PC-3 (cell line): ENCODE data around the gene RND1. TPM values are rescaled to one million over a fixed set of nuclear protein-coding genes. Genes with fewer than 3 reads are reported as not detected.
A peak's percentile ranks its signal among the peaks of the same experiment; 100 is the strongest.

Source experiments
- ATAC-seq: fragments of 200-7000 bp; cut with Tn5 transposase; 2 replicates; pipeline ENCODE4 v1.9.1; 2020; ENCODE audit warnings: mild to moderate bottlenecking, moderate library complexity
- BruUV-seq: library from RNA; stranded (reverse); fragments of 400-500 nt; replicated peaks from 2 replicates; lab custom pipeline; 2021; lab: Mats Ljungman, UMichigan
- CTCF ChIA-PET: fragments of 300-600 bp; sonication (Branson Sonifier 250); formaldehyde crosslinking; loops from one replicate; lab custom pipeline; 2022; ENCODE audit warnings: antibody characterized with exemption; lab: Charles Lee
- POLR2A ChIA-PET: fragments of 300-600 bp; sonication (Branson Sonifier 250); formaldehyde crosslinking; loops from one replicate; lab custom pipeline; 2022; ENCODE audit warnings: antibody characterized with exemption; ENCODE audit not compliant: unreplicated experiment; lab: Charles Lee
- DNase-seq: peaks from one replicate; pipeline ENCODE4 v3.0.0-alpha.2; 2015
- H2AFZ ChIP-seq: fragments of 300-600 bp; sonication (generic); 2 replicates; pipeline ENCODE4 v1.6.0; 2016; ENCODE audit warnings: antibody characterized with exemption, low read length
- H3F3A ChIP-seq: fragments of 300-600 bp; sonication (generic); one replicate; pipeline ENCODE4 v1.6.0; 2017; ENCODE audit warnings: antibody characterized with exemption, low read length, control low read depth, mild to moderate bottlenecking; ENCODE audit not compliant: unreplicated experiment
- H3K27ac ChIP-seq: fragments of 300-600 bp; sonication (generic); 2 replicates; pipeline ENCODE4 v1.5.1; 2016; ENCODE audit warnings: mild to moderate bottlenecking, low read length
- H3K27me3 ChIP-seq: fragments of 300-600 bp; sonication (generic); 2 replicates; pipeline ENCODE4 v1.6.1; 2016; ENCODE audit warnings: low read length, mixed read lengths
- H3K36me3 ChIP-seq: fragments of 300-600 bp; sonication (generic); 2 replicates; pipeline ENCODE4 v1.6.1; 2016; ENCODE audit warnings: low read depth, mixed run types, low read length, mixed read lengths
- H3K4me1 ChIP-seq: fragments of 300-600 bp; sonication (generic); 2 replicates; pipeline ENCODE4 v1.5.1; 2016; ENCODE audit warnings: low read length; ENCODE audit not compliant: insufficient read depth
- H3K4me2 ChIP-seq: fragments of 300-600 bp; sonication (generic); 2 replicates; pipeline ENCODE4 v1.6.0; 2016; ENCODE audit warnings: low read length
- H3K4me3 ChIP-seq: fragments of 300-600 bp; sonication (generic); 2 replicates; pipeline ENCODE4 v1.5.1; 2016; ENCODE audit warnings: mild to moderate bottlenecking, low read length, mixed read lengths
- H3K79me2 ChIP-seq: fragments of 300-600 bp; sonication (generic); 2 replicates; pipeline ENCODE4 v1.6.1; 2017; ENCODE audit warnings: low read length, mixed read lengths
- H3K9ac ChIP-seq: fragments of 300-600 bp; sonication (generic); 2 replicates; pipeline ENCODE4 v1.6.0; 2016; ENCODE audit warnings: mild to moderate bottlenecking, low read length
- H3K9me2 ChIP-seq: fragments of 300-600 bp; sonication (generic); replicated peaks from 2 replicates; pipeline ENCODE4 v1.6.1; 2016; ENCODE audit warnings: mixed run types, low read length, mixed read lengths
- H3K9me3 ChIP-seq: fragments of 300-600 bp; sonication (generic); 2 replicates; pipeline ENCODE4 v1.6.1; 2016; ENCODE audit warnings: low read length, mixed read lengths
- H4K20me1 ChIP-seq: fragments of 300-600 bp; sonication (generic); 2 replicates; pipeline ENCODE4 v1.6.1; 2016; ENCODE audit warnings: low read length, mixed read lengths
- CTCF ChIP-seq: fragments of 300-600 bp; sonication (generic); conservative IDR thresholded peaks from 2 replicates; pipeline ENCODE4 v1.5.1; 2017; ENCODE audit warnings: antibody characterized with exemption, low read depth, mild to moderate bottlenecking, low read length
- EZH2 ChIP-seq: fragments of 300-600 bp; sonication (generic); IDR thresholded peaks from one replicate; pipeline ENCODE4 v1.6.1; 2017; ENCODE audit warnings: antibody characterized with exemption, mild to moderate bottlenecking, low read length; ENCODE audit not compliant: unreplicated experiment
- EZH2phosphoT487 ChIP-seq: fragments of 300-600 bp; sonication (generic); IDR thresholded peaks from 2 replicates; pipeline ENCODE4 v1.6.1; 2018; ENCODE audit warnings: mild to moderate bottlenecking, antibody characterized with exemption, low read length, borderline replicate concordance
- intact Hi-C: fragments of 100-400 bp; cut with micrococcal nuclease; formaldehyde crosslinking; loops from 2 replicates; pipeline ENCODE4 v1.9.0; 2023
- total RNA-seq: library from RNA; depleted of rRNA; stranded (reverse); fragments of >200 nt; gene quantifications from 2 replicates; pipeline ENCODE4 v1.2.3, GENCODE V29; 2014

The RND1 gene
- total RNA-seq, 1 experiment from 2014 or later, result 8.3 TPM

- ChIA-PET POLR2A (interaction anchor here (0.6 kb wide), 1 partner anchor 39 kb away, joined by 11 read pairs; the partner anchor contains the start of gene DDX23), CTCF (interaction anchor here (0.5 to 3.6 kb wide), 3 partner anchors 9 to 113 kb away, joined by 4 to 80 read pairs (median 8); partner anchors contain the start of gene DDX23)
- Histone ChIP-seq H4K20me1 (no peaks in the 10 kb centered on the region), H3K27me3 (peaks cover 8% of the 10 kb centered on the region), H3K9me2 (no peaks in the 10 kb centered on the region), H3K79me2 (no peaks in the 10 kb centered on the region), H3F3A (no peaks in the 10 kb centered on the region), H3K9ac (no peak overlapping the region), H3K4me3 (peak overlapping the region; percentile 58), H3K4me2 (peak overlapping the region; percentile 80), H3K27ac (no peak overlapping the region), H2AFZ (peak overlapping the region; percentile 74), H3K36me3 (no peaks in the 10 kb centered on the region), H3K4me1 (peaks cover 8% of the 10 kb centered on the region; the same call in 1 of the 2 replicates), H3K9me3 (no peaks in the 10 kb centered on the region)
- TF ChIP-seq EZH2 (no peak), CTCF (peak; percentile 95)
- intact Hi-C loops, result loop anchor here (1.0 kb wide), 1 partner anchor 38 kb away; no protein-coding TSS in a partner anchor
- no TSS peak for BruUV-seq
- ATAC-seq (peak; percentile 100), DNase-seq (peak; percentile 82)
Measured at GRCh38 chr12:48890657-48891418, 25.2 kb upstream of the RND1 start.

DNA sequence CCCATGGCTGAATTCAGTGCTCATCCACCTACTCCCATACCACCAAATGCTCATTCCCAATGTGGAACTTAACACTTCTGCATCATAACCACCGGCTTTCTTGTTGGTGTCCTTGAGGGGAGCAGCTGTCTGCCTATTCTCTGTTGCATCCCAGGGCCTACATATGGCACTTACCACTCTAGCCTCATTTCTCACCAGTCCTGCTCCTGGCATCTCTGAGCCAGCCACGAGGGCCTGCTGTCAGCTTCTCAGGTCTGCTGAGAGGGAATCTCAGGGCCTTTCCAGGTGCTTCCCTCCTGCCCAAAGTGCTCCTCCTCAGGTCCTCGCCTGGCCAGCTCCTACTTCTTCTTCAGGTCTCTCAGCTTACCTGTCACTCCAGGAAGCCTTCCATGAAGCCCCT is 24.0 kb upstream of the RND1 start:
- H4K20me1 ChIP-seq, result no peaks in the 10 kb centered on the region
- no peak overlapping the region for H2AFZ ChIP-seq
- no peak for ATAC-seq
- H3K9me2 ChIP-seq, result no peaks in the 10 kb centered on the region
- H3F3A ChIP-seq, result no peaks in the 10 kb centered on the region
- no peak overlapping the region for H3K4me2 ChIP-seq
- no peak overlapping the region for H3K4me3 ChIP-seq
- no peaks in the 10 kb centered on the region for H3K79me2 ChIP-seq
- POLR2A ChIA-PET, result no interaction called here
- H3K4me1 ChIP-seq, result peaks cover 8% of the 10 kb centered on the region; the same call in 1 of the 2 replicates
- intact Hi-C loops, result loop anchor here (1.0 kb wide), 1 partner anchor 36 kb away; no protein-coding TSS in a partner anchor
- no peak overlapping the region for H3K9ac ChIP-seq
- no peaks in the 10 kb centered on the region for H3K9me3 ChIP-seq
- no TSS peak for BruUV-seq
- H3K27me3 ChIP-seq, result peaks cover 8% of the 10 kb centered on the region
- TF ChIP-seq EZH2phosphoT487, result no peak
- TF ChIP-seq CTCF, result no peak
- TF ChIP-seq EZH2, result no peak
- no peak for DNase-seq
- H3K27ac ChIP-seq, result no peak overlapping the region
- H3K36me3 ChIP-seq, result no peaks in the 10 kb centered on the region
- CTCF ChIA-PET, result interaction anchor here (3.6 kb wide), 1 partner anchor 37 kb away, joined by 80 read pairs; the partner anchor contains the start of gene DDX23
